ENCODE measurements around the gene NRM. TPM values are rescaled to one million over a fixed set of nuclear protein-coding genes. Genes with fewer than 3 reads are reported as not detected.

The NRM gene
- total and polyA plus RNA-seq, 2 of the 13 experiments (the other 11 are each of a cell fraction or from before 2014, with no cell fraction given), result 12.5 to 16.0 TPM

GRCh38 chr6:30686009-30686907 is 4.5 kb downstream of the NRM start, which contains the start of gene PPP1R18 (continued):
- TF ChIP-seq MLXIP (CRISPR knock-in tag; IDR thresholded peaks at IDR 0.05; ENCODE audit: borderline replicate concordance) (no peak), KAT8 (CRISPR knock-in tag; IDR thresholded peaks at IDR 0.05) (0 out of 2 replicates have a peak, but pooled peaks have one; percentile 38), ZNF276 (CRISPR knock-in tag; IDR thresholded peaks at IDR 0.05; ENCODE audit: low read depth) (no peak), PHF5A (CRISPR knock-in tag; IDR thresholded peaks at IDR 0.05; ENCODE audit: low read depth, unreplicated experiment) (no peak), NR3C1 (CRISPR knock-in tag; IDR thresholded peaks at IDR 0.05) (no peak), BRF2 (CRISPR knock-in tag; IDR thresholded peaks at IDR 0.05) (no peak), ZBTB25 (CRISPR knock-in tag; IDR thresholded peaks at IDR 0.05) (no peak), ZNF740 (CRISPR knock-in tag; IDR thresholded peaks at IDR 0.05) (peak; percentile 49; the same call in 1 of the 2 replicates), ZNF660 (CRISPR knock-in tag; IDR thresholded peaks at IDR 0.05; ENCODE audit: borderline replicate concordance, low read depth) (no peak), ZNF652 (CRISPR knock-in tag; IDR thresholded peaks at IDR 0.05; ENCODE audit: borderline replicate concordance, low read depth) (peak; percentile 59; the same call in 1 of the 2 replicates), ZNF704 (CRISPR knock-in tag; IDR thresholded peaks at IDR 0.05; ENCODE audit: borderline replicate concordance) (no peak), LBX2 (CRISPR knock-in tag; IDR thresholded peaks at IDR 0.05; ENCODE audit: borderline replicate concordance) (no peak), ZNF30 (CRISPR knock-in tag; IDR thresholded peaks at IDR 0.05) (no peak), NCOA2 (CRISPR knock-in tag; IDR thresholded peaks at IDR 0.05) (no peak), ZNF75D (CRISPR knock-in tag; IDR thresholded peaks at IDR 0.05; ENCODE audit: borderline replicate concordance) (0 out of 2 replicates have a peak, but pooled peaks have one; percentile 19), PATZ1 (CRISPR knock-in tag; IDR thresholded peaks at IDR 0.05) (peak; percentile 14; the same call in 1 of the 2 replicates)

All from HepG2 (cell line).